ENCODE measurements around the gene SLC25A5.

The SLC25A5 gene

GRCh38 chrX:119468551-119469312 is 488 bp downstream of the SLC25A5 start:
- peaks cover 0 to 17% (median 14%) of the 10 kb centered on the region in 10 experiments; a peak in 15 of 20 replicates for H3K4me1 ChIP-seq
- TF ChIP-seq Cebpa-rat (IDR thresholded peaks at IDR 0.05): no peak
- peaks cover 20 to 29% (median 25%) of the 10 kb centered on the region in 11 experiments; a peak in 21 of 22 replicates for H3K36me3 ChIP-seq
- H3K27me3 ChIP-seq: no peaks in the 10 kb centered on the region
- H3K27ac ChIP-seq: peak overlapping the region; percentile 85 to 99 (median 95)
- peaks cover 0 to 20% (median 12%) of the 10 kb centered on the region in 11 experiments; a peak in 15 of 22 replicates for H3K9me3 ChIP-seq (replicated peaks in 1 of 11)
- H4K20me1 ChIP-seq: peaks cover 16 to 25% (median 19%) of the 10 kb centered on the region in 11 experiments
- H3K4me2 ChIP-seq: peak overlapping the region; percentile 69 to 84 (median 79)
- H3K4me3 ChIP-seq: peak overlapping the region; percentile 69 to 85 (median 80)
- peak overlapping the region; percentile 86 to 99 (median 95) for H3K9ac ChIP-seq

- peak overlapping the region; percentile 86 to 99 (median 95) for H3K9ac ChIP-seq
- no peaks in the 10 kb centered on the region for H3K27me3 ChIP-seq
- peaks cover 0 to 17% (median 14%) of the 10 kb centered on the region in 10 experiments; a peak in 15 of 20 replicates for H3K4me1 ChIP-seq
- peaks cover 16 to 25% (median 19%) of the 10 kb centered on the region in 11 experiments for H4K20me1 ChIP-seq
- H3K4me2 ChIP-seq: peak overlapping the region; percentile 69 to 84 (median 79)
- H3K9me3 ChIP-seq (replicated peaks in 1 of 11): peaks cover 0 to 20% (median 12%) of the 10 kb centered on the region in 11 experiments; a peak in 15 of 22 replicates
- peak overlapping the region; percentile 69 to 85 (median 80) for H3K4me3 ChIP-seq
- peak overlapping the region in 10 of 11 experiments; percentile 85 to 99 (median 96); a peak in 21 of 22 replicates for H3K27ac ChIP-seq
- TF ChIP-seq Cebpa-rat (IDR thresholded peaks at IDR 0.05): no peak
- H3K36me3 ChIP-seq: peaks cover 20 to 29% (median 25%) of the 10 kb centered on the region in 11 experiments; a peak in 21 of 22 replicates
Observed at GRCh38 chrX:119469313-119469635, 1.0 kb downstream of the SLC25A5 start.

DNA sequence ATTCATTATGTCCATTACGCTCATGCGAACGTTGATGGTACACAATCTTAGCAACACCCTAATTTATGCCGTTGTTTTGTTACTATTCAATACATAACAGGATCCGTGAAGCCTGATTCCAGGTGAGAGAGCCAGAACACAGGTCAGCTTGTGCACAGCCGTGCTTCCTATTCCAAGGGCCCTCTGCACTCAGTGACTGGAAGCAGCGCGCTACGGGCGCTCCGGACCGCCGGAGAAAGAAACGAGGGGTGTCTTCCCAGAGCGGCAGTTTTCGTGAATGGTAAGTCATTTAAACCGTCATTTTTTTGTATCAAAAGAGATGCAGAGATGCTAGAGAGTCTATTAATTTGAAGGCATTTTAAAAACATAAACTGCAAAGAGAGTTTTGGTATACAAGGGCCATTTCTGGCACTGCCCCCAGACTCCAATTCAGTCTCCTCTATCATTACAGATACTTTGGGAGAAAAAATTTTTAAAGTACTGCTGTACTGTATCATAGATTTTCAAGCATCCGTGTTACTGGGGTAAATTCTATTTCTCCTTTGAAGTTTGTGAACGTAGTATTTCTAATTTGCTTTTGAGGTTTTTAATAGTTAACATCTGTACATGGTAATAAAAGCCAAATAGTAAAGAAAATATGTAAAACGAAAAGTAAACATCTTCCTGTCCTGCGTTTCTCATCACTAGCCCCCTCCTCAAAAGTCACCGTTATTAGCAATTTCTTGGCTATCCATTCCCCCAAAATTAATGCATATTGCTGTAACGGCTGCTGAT is 6.6 kb downstream of the SLC25A5 start:
- no peak overlapping the region for H3K4me2 ChIP-seq
- TF ChIP-seq Cebpa-rat (IDR thresholded peaks at IDR 0.05): no peak

DNA sequence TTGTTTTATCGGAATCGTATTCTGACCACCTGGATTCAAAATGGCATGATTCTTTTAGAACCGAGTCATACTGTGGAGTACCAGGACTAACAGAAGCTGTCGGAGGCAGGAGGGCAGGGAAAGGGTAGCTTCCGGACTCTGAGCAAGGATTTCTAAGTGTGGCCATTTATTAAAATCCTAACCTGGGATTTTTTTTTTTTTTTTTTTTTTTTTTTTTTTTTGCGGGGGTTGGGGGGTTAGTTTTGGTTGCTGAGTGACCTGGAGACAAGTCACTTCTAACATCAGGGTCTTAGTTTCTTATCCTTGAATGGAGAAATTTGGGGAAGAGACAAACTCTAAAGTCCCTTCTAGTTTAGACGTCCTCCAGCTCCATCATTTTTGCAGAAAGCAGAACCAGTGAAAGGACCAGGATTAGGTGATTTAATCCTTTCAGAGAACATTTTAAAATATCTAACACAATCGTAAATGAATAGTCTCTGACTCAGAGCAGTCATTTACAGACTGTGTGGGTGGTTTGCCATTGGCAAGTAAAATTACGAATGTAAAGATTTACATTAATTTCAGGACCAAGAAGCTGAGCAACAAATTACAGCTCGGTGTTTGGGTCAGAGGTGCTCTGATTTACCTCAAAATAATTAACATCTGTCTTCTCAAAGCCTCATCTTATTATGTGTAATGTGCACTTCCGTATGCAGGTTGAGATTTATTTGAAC is 7.3 kb downstream of the SLC25A5 start:
- TF ChIP-seq Cebpa-rat (IDR thresholded peaks at IDR 0.05): no peak
- Histone ChIP-seq H3K36me3 (peaks cover 10 to 14% (median 12%) of the 10 kb centered on the region in 11 experiments; a peak in 20 of 22 replicates), H3K4me2 (no peak overlapping the region), H4K20me1 (peaks cover 2 to 10% (median 4%) of the 10 kb centered on the region in 11 experiments; a peak in 18 of 22 replicates), H3K4me1 (peaks cover 11 to 23% (median 15%) of the 10 kb centered on the region in 10 experiments; a peak in 19 of 20 replicates), H3K4me3 (no peak overlapping the region), H3K9ac (no peak overlapping the region), H3K9me3 (replicated peaks in 1 of 11) (no peaks in the 10 kb centered on the region), H3K27ac (no peak overlapping the region), H3K27me3 (no peaks in the 10 kb centered on the region)

More for the DNA sequence above, 6.6 kb downstream of the SLC25A5 start:
- Histone ChIP-seq H3K9me3 (replicated peaks in 1 of 11) (peaks cover 0 to 2% (median 0%) of the 10 kb centered on the region in 11 experiments; a peak in 3 of 22 replicates), H3K4me3 (no peak overlapping the region), H4K20me1 (peaks cover 9 to 17% (median 11%) of the 10 kb centered on the region in 11 experiments), H3K9ac (no peak overlapping the region), H3K4me1 (peaks cover 11 to 29% (median 22%) of the 10 kb centered on the region in 10 experiments), H3K27me3 (no peaks in the 10 kb centered on the region), H3K27ac (no peak overlapping the region), H3K36me3 (peaks cover 16 to 21% (median 20%) of the 10 kb centered on the region in 11 experiments; a peak in 21 of 22 replicates)

- H3K36me3 ChIP-seq: no peaks in the 10 kb centered on the region
- peak in 7 of 11 experiments; percentile 18 to 83 (median 58); a peak in 10 of 22 replicates for TF ChIP-seq Cebpa-rat (IDR thresholded peaks at IDR 0.05)
- no peak overlapping the region; a peak in 1 of 20 replicates for H3K4me3 ChIP-seq
- peak overlapping the region in 10 of 11 experiments; percentile 21 to 68 (median 52); a peak in 20 of 22 replicates for H3K4me2 ChIP-seq
- H3K4me1 ChIP-seq: peaks cover 20 to 36% (median 26%) of the 10 kb centered on the region in 10 experiments
- no peaks in the 10 kb centered on the region for H4K20me1 ChIP-seq
- no peaks in the 10 kb centered on the region for H3K9me3 ChIP-seq (replicated peaks in 1 of 11)
- H3K27ac ChIP-seq: peak overlapping the region in 6 of 11 experiments; percentile 33 to 71 (median 57); a peak in 11 of 22 replicates
- no peaks in the 10 kb centered on the region for H3K27me3 ChIP-seq
- peak overlapping the region in 4 of 11 experiments; percentile 22 to 49 (median 38); a peak in 5 of 22 replicates for H3K9ac ChIP-seq
Observed at GRCh38 chrX:119477812-119478232, 9.6 kb downstream of the SLC25A5 start.

GRCh38 chrX:119478504-119478903 is 10.3 kb downstream of the SLC25A5 start:
- Histone ChIP-seq H3K4me2 (peak overlapping the region in 9 of 11 experiments; percentile 45 to 68 (median 56); a peak in 15 of 22 replicates), H4K20me1 (no peaks in the 10 kb centered on the region), H3K9ac (no peak overlapping the region), H3K4me3 (no peak overlapping the region), H3K9me3 (replicated peaks in 1 of 11) (no peaks in the 10 kb centered on the region), H3K36me3 (no peaks in the 10 kb centered on the region), H3K27me3 (no peaks in the 10 kb centered on the region), H3K27ac (peak overlapping the region in 6 of 11 experiments; percentile 33 to 71 (median 57); a peak in 11 of 22 replicates), H3K4me1 (peaks cover 20 to 36% (median 26%) of the 10 kb centered on the region in 10 experiments)
- TF ChIP-seq Cebpa-rat (IDR thresholded peaks at IDR 0.05): no peak

- no peaks in the 10 kb centered on the region for H3K27me3 ChIP-seq
- no peak overlapping the region for H3K4me3 ChIP-seq
- H3K27ac ChIP-seq: no peak overlapping the region
- H3K4me2 ChIP-seq: no peak overlapping the region
- peaks cover 20 to 36% (median 26%) of the 10 kb centered on the region in 10 experiments for H3K4me1 ChIP-seq
- H3K36me3 ChIP-seq: no peaks in the 10 kb centered on the region
- no peak overlapping the region for H3K9ac ChIP-seq
- no peaks in the 10 kb centered on the region for H3K9me3 ChIP-seq (replicated peaks in 1 of 11)
- H4K20me1 ChIP-seq: no peaks in the 10 kb centered on the region
- no peak for TF ChIP-seq Cebpa-rat (IDR thresholded peaks at IDR 0.05)
Observed at GRCh38 chrX:119479845-119480244, 11.6 kb downstream of the SLC25A5 start.

- Histone ChIP-seq H3K4me2 (peak overlapping the region; percentile 40 to 73 (median 66); a peak in 20 of 22 replicates), H3K9me3 (replicated peaks in 1 of 11) (no peaks in the 10 kb centered on the region), H3K27ac (peak overlapping the region in 1 of 11 experiments; percentile 65; a peak in 1 of 22 replicates), H3K36me3 (no peaks in the 10 kb centered on the region), H3K4me3 (no peak overlapping the region), H3K4me1 (peaks cover 20 to 35% (median 26%) of the 10 kb centered on the region in 10 experiments), H4K20me1 (no peaks in the 10 kb centered on the region), H3K9ac (0 out of 22 replicates have a peak overlapping the region, but pooled peaks of 1 of the 11 experiments have one; percentile 74), H3K27me3 (no peaks in the 10 kb centered on the region)
- TF ChIP-seq Cebpa-rat (IDR thresholded peaks at IDR 0.05): no peak
Observed at GRCh38 chrX:119481323-119481801, 13.1 kb downstream of the SLC25A5 start.
